GM19035 (cell line): Measurements from ENCODE around the gene SLC45A1.
"Not testable (repeated sequence)": the region's sequence is repeated elsewhere in the genome, so short reads cannot be mapped to it uniquely, and the experiment has no call there.

Experiments
- ATAC-seq: cut with Tn5 transposase; IDR thresholded peaks from one replicate; pipeline ENCODE4 v1.9.1; 2021; ENCODE audit not compliant: unreplicated experiment

The SLC45A1 gene

GRCh38 chr1:8317647-8318381, at the start of gene SLC45A1:
Gene SLC45A1, plus strand, starts transcription at chr1:8318114. Its CDS starts 6,216 bp downstream, at chr1:8324330.
- ATAC-seq: peak; percentile 59

DNA sequence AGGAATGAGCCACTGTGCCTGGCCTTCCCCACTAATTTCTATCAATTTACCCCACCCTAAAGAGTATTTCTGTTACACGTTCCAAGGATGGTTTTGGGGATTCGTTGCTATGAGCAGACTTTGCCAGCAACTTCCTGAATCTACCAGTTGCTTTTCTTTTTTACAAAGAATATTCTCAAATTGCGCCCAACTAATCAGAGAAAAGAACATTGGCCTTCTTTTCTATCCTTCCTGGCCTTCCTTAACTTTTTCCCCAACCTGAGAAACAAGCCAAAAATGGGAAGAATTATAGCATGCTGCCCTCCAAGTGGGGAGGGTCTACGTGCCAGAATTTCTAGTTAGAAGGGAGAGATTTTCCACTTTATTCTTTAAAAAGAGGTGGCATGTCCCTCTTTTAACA, 44.9 kb upstream of the SLC45A1 start:
- ATAC-seq: no peak

DNA sequence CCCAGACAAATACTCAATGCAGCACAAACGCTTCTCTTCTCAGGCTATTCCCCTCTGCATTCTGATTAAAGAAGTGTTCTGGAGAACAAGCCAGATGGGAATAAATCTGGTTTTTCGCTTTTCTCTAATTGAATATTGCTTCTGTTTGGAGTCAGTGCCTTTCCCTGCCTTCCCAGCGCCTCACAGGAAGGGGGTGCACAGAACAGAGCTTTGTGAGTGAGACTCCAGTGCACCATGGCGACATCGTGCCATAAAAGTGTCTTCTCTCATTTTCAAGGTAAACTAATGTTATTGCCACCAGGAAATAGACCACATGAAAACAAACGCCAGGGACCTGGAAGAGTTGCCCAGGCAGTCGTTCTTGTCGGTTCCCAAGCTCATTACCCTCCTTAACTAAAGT, 43.6 kb upstream of the SLC45A1 start:
- no peak for ATAC-seq

DNA sequence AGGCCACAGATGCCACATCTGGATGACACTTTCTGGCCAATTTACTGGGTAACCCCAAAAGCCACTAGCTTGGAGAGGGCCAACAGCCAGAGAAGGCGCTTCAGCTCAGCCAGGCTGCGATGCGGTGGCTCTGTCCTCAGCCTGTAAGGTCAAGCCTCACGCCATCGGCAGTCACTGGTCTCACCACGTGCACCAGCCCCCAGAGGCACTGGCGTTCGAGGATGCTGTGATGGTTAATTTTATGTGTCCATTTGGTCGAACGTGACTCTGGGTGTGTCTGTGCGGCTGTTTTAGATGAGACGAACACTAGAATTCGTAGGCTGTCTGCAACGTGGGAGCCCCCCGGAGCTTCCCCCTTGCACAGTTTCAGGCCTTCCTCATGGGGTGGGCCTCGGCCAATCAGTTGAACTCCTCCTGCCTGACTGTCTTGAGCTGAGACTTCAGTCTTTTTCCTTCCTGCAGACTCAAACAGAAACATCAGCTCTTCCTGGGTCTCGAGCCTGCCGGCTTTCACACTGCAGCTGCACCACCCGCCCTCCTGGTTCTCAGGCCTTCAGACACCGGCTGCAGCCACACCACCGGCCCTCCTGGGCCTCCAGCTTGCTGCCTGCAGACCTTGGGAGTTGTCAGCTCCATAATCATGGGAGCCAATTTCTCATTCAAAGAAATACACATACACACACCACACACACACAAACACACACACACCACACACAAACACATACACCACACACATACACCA, 41.6 kb upstream of the SLC45A1 start:
- ATAC-seq: no peak

DNA sequence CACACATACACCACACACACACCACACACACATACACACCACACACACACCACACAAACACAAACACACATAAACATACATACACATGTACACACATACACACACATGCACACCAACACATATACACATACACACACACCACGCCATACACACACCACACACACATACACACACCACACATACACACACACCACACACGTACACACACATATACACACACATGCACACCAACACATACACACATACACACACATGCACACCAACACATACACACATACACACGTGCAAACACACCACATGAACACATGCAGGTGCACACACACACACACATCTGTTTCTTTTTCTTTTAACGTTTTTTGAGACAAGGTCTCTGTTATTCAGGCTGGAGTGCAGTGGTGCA, 41.0 kb upstream of the SLC45A1 start:
- ATAC-seq: no peak

- not testable (repeated sequence) for ATAC-seq
Measured at GRCh38 chr1:8278677-8279076, 39.2 kb upstream of the SLC45A1 start.

GRCh38 chr1:8281843-8282509, 35.9 kb upstream of the SLC45A1 start:
- no peak for ATAC-seq

DNA sequence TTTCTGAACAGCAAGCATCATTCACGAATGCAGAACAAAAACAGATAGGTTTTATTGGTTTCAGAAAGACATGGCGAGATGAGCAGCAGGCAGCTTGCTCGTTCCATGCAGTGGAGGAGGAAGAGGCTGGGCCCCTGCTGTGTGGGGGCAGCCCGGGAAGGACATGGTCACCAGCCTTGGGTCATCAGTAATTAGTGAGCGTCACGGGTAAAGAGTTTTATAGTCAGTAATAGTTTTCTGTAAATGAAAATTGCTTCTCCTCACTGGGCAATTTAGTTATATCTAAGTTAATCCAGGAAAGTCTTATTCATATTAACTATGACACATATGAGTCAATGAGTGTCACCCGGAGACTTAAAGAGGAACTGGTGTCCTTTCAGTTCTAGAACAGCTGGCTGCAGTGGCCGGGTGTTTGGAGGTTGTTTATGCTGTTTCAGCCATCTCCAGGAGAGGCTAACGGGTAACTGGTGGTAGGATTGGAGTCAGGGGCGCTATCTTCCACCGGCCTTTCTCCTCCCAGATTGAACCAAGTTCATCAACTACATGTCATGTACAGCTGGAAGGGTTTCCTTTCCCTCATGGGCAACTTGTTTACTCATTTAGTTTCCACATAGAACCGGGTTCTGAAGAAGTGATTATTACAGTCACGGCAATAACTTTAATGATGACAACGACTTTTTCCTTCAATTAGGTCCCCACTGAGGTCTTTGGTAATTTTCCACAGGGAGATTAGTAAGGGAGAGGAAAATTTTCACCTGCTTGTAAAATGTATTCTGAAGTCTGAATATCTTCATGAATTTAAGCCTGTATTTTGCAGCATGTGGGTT, 34.6 kb upstream of the SLC45A1 start:
- peak; percentile 93 for ATAC-seq

GRCh38 chr1:8284127-8284526, 33.8 kb upstream of the SLC45A1 start:
- no peak for ATAC-seq

- no peak for ATAC-seq
Measured at GRCh38 chr1:8285103-8285502, 32.8 kb upstream of the SLC45A1 start.

- ATAC-seq: no peak
Measured at GRCh38 chr1:8285965-8286364, 31.9 kb upstream of the SLC45A1 start.

GRCh38 chr1:8293118-8293517, 24.8 kb upstream of the SLC45A1 start:
- no peak for ATAC-seq

GRCh38 chr1:8293641-8294169, 24.2 kb upstream of the SLC45A1 start:
- ATAC-seq: no peak

DNA sequence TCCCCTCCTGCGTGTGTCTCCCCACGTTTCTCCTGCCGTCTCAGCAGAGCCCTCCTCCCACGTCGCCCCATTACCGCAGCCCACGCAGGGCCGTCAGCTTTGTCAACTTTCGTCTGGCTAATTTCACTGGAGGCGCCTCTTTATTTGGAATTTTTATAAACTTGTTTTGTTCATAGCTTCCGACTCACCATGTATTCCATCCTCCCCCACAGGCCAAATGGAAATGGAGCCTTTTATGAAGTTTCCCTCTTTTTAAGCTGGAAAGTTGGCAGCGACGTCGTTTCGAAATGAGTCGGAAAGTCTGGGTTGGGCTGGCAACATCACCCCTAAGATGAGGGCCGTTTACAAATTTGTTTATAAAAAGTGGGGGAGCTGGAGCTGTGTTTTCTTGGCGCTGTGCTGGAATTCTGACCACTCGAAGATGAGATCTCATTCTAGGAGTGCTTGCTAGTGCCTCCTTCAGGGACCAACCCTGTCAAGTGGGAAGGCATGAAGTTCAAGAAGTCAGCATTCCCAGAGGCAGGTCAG, 23.7 kb upstream of the SLC45A1 start:
- no peak for ATAC-seq

DNA sequence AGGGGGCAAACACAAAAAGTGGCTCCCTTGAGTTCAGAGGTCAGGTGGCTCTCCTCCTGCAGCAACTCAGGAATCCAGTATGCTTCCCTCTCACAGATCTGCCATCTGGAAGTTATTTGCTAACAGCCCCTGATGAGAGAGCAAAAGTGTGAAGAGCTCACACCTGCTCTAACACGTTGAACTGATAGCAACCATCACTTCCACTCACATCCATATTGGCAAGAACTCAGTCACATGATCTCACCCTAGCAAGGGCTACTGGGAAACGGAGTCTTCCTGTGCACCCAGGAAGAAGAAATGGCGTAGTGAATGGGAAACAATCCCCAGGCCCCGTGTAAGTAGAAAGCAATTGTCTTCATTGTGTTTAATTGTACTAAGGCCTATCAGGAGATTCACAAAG, 20.7 kb upstream of the SLC45A1 start:
- no peak for ATAC-seq

- no peak for ATAC-seq
Measured at GRCh38 chr1:8299963-8300362, 18.0 kb upstream of the SLC45A1 start.

GRCh38 chr1:8302081-8302956, 15.6 kb upstream of the SLC45A1 start:
- ATAC-seq: no peak

DNA sequence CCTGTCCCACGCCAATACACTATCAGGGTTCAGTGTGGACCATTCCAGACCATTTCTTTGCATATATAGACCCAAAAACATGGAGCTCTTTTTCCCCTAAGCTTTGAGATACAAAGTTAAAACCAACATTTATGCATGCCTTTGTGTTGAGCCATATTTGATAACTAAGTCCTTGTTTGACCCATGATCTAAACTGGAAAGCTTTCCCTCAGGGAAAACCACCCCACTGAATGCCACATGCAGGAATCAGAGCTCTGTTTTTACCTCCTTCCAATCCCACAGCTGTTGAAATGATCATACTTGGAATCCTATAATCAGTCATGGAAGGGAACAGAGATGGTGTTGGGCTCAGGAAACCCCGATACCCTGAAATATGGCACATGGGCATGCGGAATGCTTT, 14.8 kb upstream of the SLC45A1 start:
- no peak for ATAC-seq

DNA sequence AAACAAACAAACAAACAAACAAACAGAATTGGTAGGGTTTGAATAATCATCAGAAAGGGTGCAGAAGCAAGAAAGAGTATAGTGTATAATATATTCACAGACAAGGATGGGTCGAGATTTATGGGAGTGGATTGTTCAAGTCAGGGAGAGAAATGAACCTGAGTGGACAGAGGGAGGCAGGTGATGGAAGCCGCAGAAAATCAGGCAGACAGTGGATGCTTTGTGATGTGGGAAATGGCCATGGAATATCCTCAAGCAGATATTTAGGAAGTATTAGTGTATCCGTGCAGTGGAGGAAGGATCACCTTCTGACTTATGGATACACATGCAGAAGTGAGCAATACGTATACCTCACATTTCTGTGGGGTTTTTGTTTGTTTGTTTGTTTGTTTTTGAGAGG, 14.0 kb upstream of the SLC45A1 start:
- no peak for ATAC-seq

DNA sequence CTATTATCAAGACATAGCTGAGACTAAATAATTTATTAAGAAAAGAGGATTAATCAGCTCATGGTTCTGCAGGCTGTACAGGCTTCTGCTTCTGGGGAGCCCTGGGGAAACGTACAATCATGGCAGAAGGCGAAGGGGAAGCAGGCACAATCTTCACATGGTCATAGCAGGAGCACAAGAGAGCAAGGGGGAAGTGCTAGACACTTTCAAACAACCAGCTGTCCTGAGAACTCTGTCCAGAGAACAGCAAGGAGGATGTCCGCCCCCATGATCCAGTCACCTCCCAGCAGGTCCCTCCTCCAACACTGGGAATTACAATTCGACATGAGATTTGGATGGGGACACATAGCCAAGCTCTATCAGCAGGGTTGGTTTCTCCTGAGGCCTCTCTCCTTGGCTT, 10.3 kb upstream of the SLC45A1 start:
- no peak for ATAC-seq
